K562 (cell line): Measurements from ENCODE around the gene DIP2C.

Experiments
- CBX5 ChIP-seq: IDR thresholded peaks from 2 replicates; pipeline ENCODE4 v1.6.1; 2014; ENCODE audit warnings: low read depth, borderline replicate concordance
- UBTF ChIP-seq, 2 experiments: IDR thresholded peaks; 2 replicates each; pipeline ENCODE4 v1.6.1; 2012; ENCODE audit warnings: improper control_type of control experiment in 2 of 2, low read depth in 2 of 2, low read length in 2 of 2, borderline replicate concordance in 1 of 2

GRCh38 chr10:554182-554848 is 135.2 kb downstream of the DIP2C start:
- no peak for TF ChIP-seq CBX5
- no peak for TF ChIP-seq UBTF (IDR thresholded peaks at IDR 0.05; ENCODE audit: borderline replicate concordance in 1 of 2, low read depth in 2 of 2, low read length in 2 of 2)
